SK-N-SH treated with all-trans-retinoic acid at 6 μM for 48 hours (cell line): Measurements from ENCODE around the gene DHX16.

Experiments used
- ATAC-seq: fragments of 200-7000 bp; cut with Tn5 transposase; 3 replicates; pipeline ENCODE4 v1.9.1; 2020; ENCODE audit warnings: mild to moderate bottlenecking, moderate library complexity
- ARNTL ChIP-seq: fragments of 450-650 bp; formaldehyde crosslinking; IDR thresholded peaks from 2 replicates; pipeline ENCODE4 v1.5.0; 2020; ENCODE audit warnings: low read depth, mild to moderate bottlenecking, moderate library complexity, borderline replicate concordance
- BACH2 ChIP-seq: fragments of 250-450 bp; sonication (Bioruptor Pico); IDR thresholded peaks from 2 replicates; pipeline ENCODE4 v1.9.0; 2021; ENCODE audit warnings: mild to moderate bottlenecking, borderline replicate concordance
- CSRNP3 ChIP-seq: fragments of 250-450 bp; sonication (Bioruptor Pico); IDR thresholded peaks from 2 replicates; pipeline ENCODE4 v1.5.1; 2021; ENCODE audit warnings: mild to moderate bottlenecking, moderate library complexity
- ESRRG ChIP-seq: fragments of 250-450 bp; sonication (Bioruptor Pico); IDR thresholded peaks from 2 replicates; pipeline ENCODE4 v1.6.1; 2021; ENCODE audit warnings: mild to moderate bottlenecking
- GLIS3 ChIP-seq: fragments of 250-450 bp; sonication (Bioruptor Pico); IDR thresholded peaks from 2 replicates; pipeline ENCODE4 v1.5.0; 2020; ENCODE audit warnings: mild to moderate bottlenecking, moderate library complexity
- ISL1 ChIP-seq: fragments of 250-450 bp; sonication (Bioruptor Pico); IDR thresholded peaks from 2 replicates; pipeline ENCODE4 v2.1.2; 2022; ENCODE audit warnings: mild to moderate bottlenecking, moderate library complexity
- OSR1 ChIP-seq: fragments of 250-450 bp; sonication (Bioruptor Pico); IDR thresholded peaks from 2 replicates; pipeline ENCODE4 v1.8.0; 2022; ENCODE audit warnings: moderate library complexity, mild to moderate bottlenecking, inconsistent platforms
- PATZ1 ChIP-seq: fragments of 250-450 bp; sonication (Bioruptor Pico); IDR thresholded peaks from 2 replicates; pipeline ENCODE4 v1.8.0; 2020; ENCODE audit warnings: mild to moderate bottlenecking, moderate library complexity, borderline replicate concordance
- PPARA ChIP-seq: fragments of 250-450 bp; sonication (Bioruptor Pico); IDR thresholded peaks from 2 replicates; pipeline ENCODE4 v1.5.0; 2020; ENCODE audit warnings: mild to moderate bottlenecking, borderline replicate concordance
- RARB ChIP-seq: fragments of 250-450 bp; sonication (Bioruptor Pico); IDR thresholded peaks from 2 replicates; pipeline ENCODE4 v1.8.0; 2021; ENCODE audit warnings: mild to moderate bottlenecking, moderate library complexity
- TCF4 ChIP-seq: fragments of 250-450 bp; sonication (Bioruptor Pico); IDR thresholded peaks from 2 replicates; pipeline ENCODE4 v1.8.0; 2021; ENCODE audit warnings: mild to moderate bottlenecking, moderate library complexity, borderline replicate concordance
- TSHZ2 ChIP-seq: fragments of 250-450 bp; sonication (Bioruptor Pico); IDR thresholded peaks from 2 replicates; pipeline ENCODE4 v1.5.0; 2020; ENCODE audit warnings: mild to moderate bottlenecking, moderate library complexity
- ZC3H10 ChIP-seq: fragments of 250-450 bp; sonication (Bioruptor Pico); IDR thresholded peaks from 2 replicates; pipeline ENCODE4 v1.5.1; 2021; ENCODE audit warnings: mild to moderate bottlenecking, moderate library complexity
- ZFP3 ChIP-seq: fragments of 250-450 bp; sonication (Bioruptor Pico); IDR thresholded peaks from 2 replicates; pipeline ENCODE4 v1.5.0; 2020; ENCODE audit warnings: mild to moderate bottlenecking, moderate library complexity
- ZFP30 ChIP-seq: fragments of 450-650 bp; formaldehyde crosslinking; IDR thresholded peaks from 2 replicates; pipeline ENCODE4 v1.5.0; 2022; ENCODE audit warnings: mild to moderate bottlenecking, moderate library complexity
- ZNF565 ChIP-seq: fragments of 450-650 bp; formaldehyde crosslinking; conservative IDR thresholded peaks from 2 replicates; pipeline ENCODE4 v1.5.0; 2020; ENCODE audit warnings: low read depth, mild to moderate bottlenecking, moderate library complexity
- ZNF70 ChIP-seq: fragments of 450-650 bp; formaldehyde crosslinking; IDR thresholded peaks from 2 replicates; pipeline ENCODE4 v1.5.0; 2020; ENCODE audit warnings: mild to moderate bottlenecking, moderate library complexity
- ZNF8 ChIP-seq: fragments of 450-650 bp; formaldehyde crosslinking; IDR thresholded peaks from 2 replicates; pipeline ENCODE4 v1.5.0; 2020; ENCODE audit warnings: mild to moderate bottlenecking, moderate library complexity
- TF ChIP-seq, protein P1 (sequence below): fragments of 250-450 bp; sonication (Bioruptor Pico); IDR thresholded peaks from 2 replicates; pipeline ENCODE4 v1.8.0; 2021; ENCODE audit warnings: low read depth, mild to moderate bottlenecking, moderate library complexity, borderline replicate concordance

The DHX16 gene

GRCh38 chr6:30615219-30615957, 57.4 kb downstream of the DHX16 start (continued):
- TF ChIP-seq CSRNP3 (CRISPR knock-in tag), result peak; percentile 93
- TF ChIP-seq ESRRG (CRISPR knock-in tag), result peak; percentile 86
- no peak for TF ChIP-seq BACH2 (CRISPR knock-in tag)
- no peak for TF ChIP-seq ZNF8
- TF ChIP-seq, protein P1, sequence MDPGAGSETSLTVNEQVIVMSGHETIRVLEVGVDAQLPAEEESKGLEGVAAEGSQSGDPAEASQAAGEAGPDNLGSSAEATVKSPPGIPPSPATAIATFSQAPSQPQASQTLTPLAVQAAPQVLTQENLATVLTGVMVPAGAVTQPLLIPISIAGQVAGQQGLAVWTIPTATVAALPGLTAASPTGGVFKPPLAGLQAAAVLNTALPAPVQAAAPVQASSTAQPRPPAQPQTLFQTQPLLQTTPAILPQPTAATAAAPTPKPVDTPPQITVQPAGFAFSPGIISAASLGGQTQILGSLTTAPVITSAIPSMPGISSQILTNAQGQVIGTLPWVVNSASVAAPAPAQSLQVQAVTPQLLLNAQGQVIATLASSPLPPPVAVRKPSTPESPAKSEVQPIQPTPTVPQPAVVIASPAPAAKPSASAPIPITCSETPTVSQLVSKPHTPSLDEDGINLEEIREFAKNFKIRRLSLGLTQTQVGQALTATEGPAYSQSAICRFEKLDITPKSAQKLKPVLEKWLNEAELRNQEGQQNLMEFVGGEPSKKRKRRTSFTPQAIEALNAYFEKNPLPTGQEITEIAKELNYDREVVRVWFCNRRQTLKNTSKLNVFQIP (CRISPR knock-in tag), result peak; percentile 6; the same call in 1 of the 2 replicates
- peak; percentile 16 for TF ChIP-seq GLIS3
- no peak for TF ChIP-seq TSHZ2 (CRISPR knock-in tag)
- no peak for TF ChIP-seq TCF4 (CRISPR knock-in tag)
- no peak for TF ChIP-seq ZFP3 (CRISPR knock-in tag)
- TF ChIP-seq ZNF70 (CRISPR knock-in tag), result no peak

- ATAC-seq, result peak; percentile 78
- TF ChIP-seq PATZ1 (CRISPR knock-in tag), result 0 out of 2 replicates have a peak, but pooled peaks have one; percentile 5
- no peak for TF ChIP-seq ZNF8
- TF ChIP-seq ISL1, result no peak
- no peak for TF ChIP-seq ZFP3 (CRISPR knock-in tag)
Measured at GRCh38 chr6:30614843-30615218, 58.0 kb downstream of the DHX16 start.

DNA sequence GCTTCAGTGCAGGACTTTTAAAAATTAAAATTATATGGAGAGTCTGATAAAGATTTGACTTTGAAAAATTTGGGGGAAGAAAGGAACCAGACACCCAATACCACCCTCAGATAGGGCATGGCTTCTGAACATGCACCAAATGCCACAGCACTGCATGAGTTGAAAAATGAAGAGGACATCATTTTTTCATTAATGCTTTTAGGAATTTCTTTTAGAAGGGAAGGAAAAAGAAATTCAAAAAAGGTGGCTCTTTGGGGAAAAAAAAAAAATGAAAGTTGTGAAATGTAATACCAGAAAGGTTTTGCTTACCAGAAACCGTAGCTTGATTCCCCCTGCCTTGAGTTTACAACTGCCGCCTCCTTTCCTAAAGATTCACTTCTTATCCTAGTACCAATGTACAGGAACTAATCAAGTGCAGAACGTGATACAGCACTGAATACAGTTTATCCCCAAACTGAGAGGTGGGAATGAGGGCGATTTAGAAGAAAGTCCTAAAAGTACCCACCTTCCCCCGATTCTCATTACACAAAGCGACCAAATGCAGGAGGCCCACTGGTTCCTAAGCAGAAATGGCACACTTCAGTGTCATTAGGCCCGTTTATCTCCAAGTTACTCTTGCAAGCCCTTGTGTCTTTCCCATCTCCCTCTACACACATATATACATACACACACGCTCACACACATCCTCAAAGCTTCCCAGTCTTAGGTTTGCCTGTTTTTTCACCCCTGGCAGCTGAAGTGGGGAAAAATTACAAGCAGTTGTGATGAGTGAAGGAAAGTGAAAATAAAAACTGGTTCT, 58.6 kb downstream of the DHX16 start:
- no peak for ATAC-seq
- TF ChIP-seq PPARA (CRISPR knock-in tag) (no peak; the same call in 1 of the 2 replicates), ARNTL (CRISPR knock-in tag) (no peak), BACH2 (CRISPR knock-in tag) (no peak), OSR1 (CRISPR knock-in tag) (no peak), ZNF565 (CRISPR knock-in tag) (no peak), ZFP3 (CRISPR knock-in tag) (no peak), PATZ1 (CRISPR knock-in tag) (0 out of 2 replicates have a peak, but pooled peaks have one; percentile 15), ZNF8 (no peak), ZFP30 (CRISPR knock-in tag) (no peak), ZC3H10 (CRISPR knock-in tag) (no peak), ISL1 (no peak), ESRRG (CRISPR knock-in tag) (peak; percentile 58; the same call in 1 of the 2 replicates), RARB (CRISPR knock-in tag) (peak; percentile 53; the same call in 1 of the 2 replicates), GLIS3 (peak; percentile 66; the same call in 1 of the 2 replicates), CSRNP3 (CRISPR knock-in tag) (0 out of 2 replicates have a peak, but pooled peaks have one; percentile 40), ZNF70 (CRISPR knock-in tag) (no peak)
- TF ChIP-seq, protein P1 (CRISPR knock-in tag), result no peak
